ENCODE results near the gene KRTAP20-2. TPM values are rescaled to one million over a fixed set of nuclear protein-coding genes. Genes with fewer than 3 reads are reported as not detected.

KRTAP20-2 gene
- total RNA-seq, result 1.2 TPM

DNA sequence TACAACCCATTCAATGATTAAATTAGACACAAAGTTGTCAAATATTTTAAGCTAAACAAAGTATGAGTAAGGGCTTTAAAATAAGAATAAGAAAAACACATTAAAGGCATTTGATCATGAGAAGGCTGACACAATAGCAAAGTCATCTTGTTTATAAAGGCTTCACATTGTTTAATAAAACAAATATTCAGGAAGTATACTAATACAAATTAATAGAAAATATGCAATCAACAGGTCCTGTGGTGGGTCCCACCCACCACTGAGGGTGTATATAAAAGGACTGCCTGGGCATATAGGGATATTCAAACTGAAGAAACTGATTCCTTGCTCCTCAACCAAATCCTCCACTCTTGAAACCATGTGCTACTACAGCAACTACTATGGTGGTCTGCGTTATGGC lies at the start of gene KRTAP20-2:
Gene KRTAP20-2 (plus strand): TSS at position 301 of the 400 bp plus-strand sequence. CDS start 58 bp downstream, at position 359.
- no peak for DNase-seq

DNA sequence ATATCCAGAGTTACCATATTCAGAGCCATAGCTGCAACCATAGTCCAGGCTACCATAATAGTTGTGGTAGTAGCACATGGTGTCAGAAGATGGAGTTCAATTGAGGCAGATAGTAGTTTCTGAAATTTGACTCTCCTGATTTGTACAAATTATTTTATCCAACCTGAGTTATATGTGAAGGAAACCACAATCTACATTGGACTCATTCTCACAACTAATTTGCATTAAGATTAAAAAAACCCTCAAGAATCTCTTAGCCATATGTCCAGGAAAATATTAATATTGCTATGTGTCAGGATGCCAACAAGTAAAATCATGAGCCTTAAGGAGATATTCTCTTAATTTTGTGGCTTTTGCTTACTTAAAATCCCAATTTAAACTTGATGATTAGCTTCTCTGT lies 44.7 kb upstream of the KRTAP20-2 start, which contains the start of gene KRTAP22-2:
Gene KRTAP22-2 (minus strand): TSS at position 101 of the 400 bp plus-strand sequence.
- DNase-seq, result no peak

DNA sequence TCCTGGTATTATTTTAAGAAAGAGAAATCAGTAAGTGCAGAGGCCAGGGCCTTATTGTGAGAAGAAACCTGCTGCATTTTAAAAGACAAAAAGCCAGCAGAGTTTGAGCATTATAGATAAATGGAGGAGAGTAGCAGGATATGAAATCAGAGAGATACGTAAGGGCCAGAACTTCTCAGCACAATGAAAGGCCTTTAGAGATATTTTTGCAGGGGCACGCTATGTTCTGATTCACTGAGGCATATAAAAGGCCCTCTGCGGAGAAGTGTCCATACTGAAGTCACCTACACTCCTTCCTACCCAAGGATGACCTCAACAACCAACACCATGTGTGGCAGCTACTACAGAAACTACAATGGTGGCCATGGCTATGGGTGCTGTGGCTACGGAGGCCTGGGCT lies 42.9 kb upstream of the KRTAP20-2 start, which contains the start of gene KRTAP6-3:
Gene KRTAP6-3 (plus strand): TSS at position 301 of the 400 bp plus-strand sequence. CDS start 6 bp downstream, at position 307.
- no peak for DNase-seq

DNA sequence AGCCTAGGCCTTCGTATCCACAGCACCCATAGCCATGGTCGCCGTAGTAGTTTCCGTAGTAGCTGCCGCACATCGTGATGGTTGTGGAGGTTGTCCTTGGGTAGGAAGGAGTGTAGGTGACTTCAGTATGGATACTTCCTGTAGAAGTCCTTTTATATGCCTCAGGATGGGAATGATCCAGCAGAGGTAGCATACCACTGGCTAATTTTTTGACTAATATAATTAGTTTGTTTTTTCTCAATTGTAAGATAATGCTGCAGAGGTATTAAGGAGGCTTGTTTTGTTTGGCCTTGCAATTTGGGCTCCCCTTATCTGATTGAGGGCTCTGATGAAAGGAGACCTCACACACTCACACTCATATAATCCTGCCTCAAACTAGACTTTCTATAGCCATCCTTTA lies 36.2 kb upstream of the KRTAP20-2 start, which contains the start of gene KRTAP6-2:
Gene KRTAP6-2 (minus strand): TSS at position 101 of the 400 bp plus-strand sequence. CDS start 28 bp downstream, at position 73.
- DNase-seq, result no peak

DNA sequence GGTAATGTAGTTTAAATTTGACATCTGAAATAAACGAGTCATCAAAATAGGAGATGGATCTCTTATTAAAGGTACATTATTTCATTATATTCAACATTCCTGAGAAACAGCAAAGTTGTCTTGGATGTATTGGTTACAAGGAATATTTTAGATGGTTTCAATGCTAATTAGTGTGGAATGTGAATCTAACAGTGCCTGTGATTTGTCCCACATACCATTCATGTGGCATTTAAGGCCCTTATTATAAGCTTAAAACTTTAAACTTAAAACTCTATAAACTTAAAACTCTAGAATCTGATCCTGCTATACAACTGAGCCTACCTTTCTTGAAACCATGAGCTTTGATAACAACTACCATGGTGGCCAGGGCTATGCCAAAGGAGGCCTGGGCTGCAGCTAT lies 34.2 kb upstream of the KRTAP20-2 start, which contains the start of gene KRTAP22-1:
Gene KRTAP22-1 (plus strand): TSS at position 301 of the 400 bp plus-strand sequence.
- no peak for DNase-seq

DNA sequence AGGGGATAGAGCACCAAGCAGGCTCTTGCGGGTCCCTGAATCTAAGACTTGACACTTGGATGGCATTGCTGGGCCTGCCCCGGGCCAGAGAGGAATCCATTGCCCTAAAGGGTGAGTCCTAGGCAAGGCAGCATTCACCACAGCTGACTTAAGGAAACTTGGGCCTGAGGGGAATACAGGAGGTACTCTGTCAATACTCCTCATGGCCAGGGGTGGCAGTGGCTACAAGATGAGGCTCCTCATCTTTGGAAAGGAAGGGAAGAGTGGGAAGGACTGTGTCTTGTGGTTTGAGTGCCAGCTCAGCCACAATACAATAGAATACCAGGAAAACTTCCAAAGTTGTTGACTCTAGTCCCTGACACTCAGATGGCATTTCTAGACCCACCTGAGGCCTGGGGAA lies 29.0 kb upstream of the KRTAP20-2 start:
- no peak for DNase-seq

DNA sequence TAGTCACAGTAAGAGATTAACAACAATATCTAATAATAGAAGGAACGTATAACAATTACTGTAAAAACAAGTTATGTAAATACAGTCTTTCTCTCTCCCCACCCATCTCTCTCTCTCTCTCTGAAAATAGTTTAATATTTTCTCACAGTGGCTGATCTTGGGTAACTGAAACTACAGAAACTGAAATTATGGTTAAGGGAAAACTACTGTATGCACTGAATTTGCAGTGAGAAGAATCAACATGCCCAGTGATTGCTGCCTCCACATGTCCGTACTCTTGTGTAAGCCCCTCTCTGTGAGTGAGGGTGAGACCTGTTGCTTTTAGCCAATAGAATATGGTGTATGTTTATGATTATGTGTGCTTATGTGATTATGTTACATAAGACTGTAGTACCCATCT lies 22.9 kb upstream of the KRTAP20-2 start:
- no peak for DNase-seq

DNA sequence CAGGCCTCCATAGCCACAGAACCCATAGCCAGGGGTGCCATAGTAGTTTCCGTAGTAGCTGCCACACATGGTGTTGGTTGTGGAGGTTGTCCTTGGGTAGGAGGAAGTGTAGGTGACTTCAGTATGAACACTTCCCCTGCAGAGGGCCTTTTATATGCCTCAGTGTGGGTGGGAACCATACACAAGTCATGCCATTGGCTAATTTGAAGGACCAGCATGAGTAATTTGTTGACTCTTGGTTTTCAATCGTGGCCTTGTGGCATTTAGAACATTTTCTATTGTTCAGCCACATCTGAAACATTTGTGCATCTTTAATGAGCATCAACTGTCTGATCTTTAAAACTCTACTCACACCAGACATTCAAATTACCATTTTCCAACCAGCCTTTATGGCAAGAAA lies 21.2 kb upstream of the KRTAP20-2 start, which contains the start of gene KRTAP6-1:
Gene KRTAP6-1 (minus strand): TSS at position 95 of the 400 bp plus-strand sequence. CDS start 26 bp downstream, at position 69.
- no peak for DNase-seq

DNA sequence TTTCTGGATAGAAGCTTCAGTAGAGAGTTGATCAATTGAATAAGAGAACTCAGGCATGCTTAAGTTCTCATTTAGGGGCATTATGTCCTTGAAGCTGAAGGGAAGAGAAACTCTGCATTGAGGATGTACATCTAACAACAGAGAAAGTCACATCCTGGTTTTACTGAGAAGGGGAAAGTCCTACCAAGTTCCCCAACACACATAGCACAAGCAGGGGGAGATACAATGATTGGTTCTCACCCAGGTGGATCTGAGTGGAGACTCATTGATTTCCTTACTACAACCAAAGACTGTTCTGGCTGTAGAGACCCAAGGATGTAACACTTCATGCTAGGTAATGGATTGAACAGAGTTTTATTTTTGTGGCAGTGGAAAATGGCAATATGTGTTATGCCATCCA lies 19.8 kb upstream of the KRTAP20-2 start:
- no peak for DNase-seq

DNA sequence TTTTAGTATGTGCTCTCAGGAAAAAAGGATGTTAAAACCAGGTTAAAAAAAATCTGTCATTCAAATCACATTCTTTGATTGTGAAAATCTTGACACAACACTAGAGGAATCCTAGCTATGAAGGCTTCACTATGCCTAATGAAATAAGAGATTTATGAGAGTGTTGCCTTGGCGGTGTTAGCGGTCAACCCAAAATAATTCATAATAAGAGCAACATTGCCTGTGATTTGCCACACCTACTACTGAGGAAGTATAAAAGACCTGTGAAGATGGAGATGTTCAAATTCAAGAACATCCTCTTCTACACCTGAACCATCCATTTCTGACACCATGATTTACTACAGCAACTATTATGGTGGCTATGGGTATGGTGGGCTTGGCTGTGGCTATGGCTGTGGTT lies 18.9 kb upstream of the KRTAP20-2 start, which contains the start of gene KRTAP20-1:
Gene KRTAP20-1 (plus strand): TSS at position 301 of the 400 bp plus-strand sequence. CDS start 30 bp downstream, at position 331.
- DNase-seq, result no peak

DNA sequence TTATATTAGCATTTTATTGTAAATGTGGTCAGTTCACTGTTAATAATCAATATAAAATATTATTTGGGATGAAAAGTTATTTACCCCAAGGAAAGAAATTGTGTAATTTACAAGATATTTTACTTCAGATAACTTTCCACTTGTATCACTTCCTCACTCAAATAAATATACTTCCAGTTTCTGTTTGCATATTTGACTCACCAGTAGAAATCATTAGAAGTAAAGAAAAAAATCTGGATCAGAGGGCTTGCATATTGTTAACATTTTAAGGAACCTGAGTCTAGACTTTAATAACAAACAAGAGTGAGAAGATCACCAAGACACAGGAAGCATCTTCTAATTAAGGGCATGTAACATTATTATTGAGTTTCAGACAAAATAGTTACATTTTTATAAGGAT lies 14.9 kb upstream of the KRTAP20-2 start:
- no peak for DNase-seq

DNA sequence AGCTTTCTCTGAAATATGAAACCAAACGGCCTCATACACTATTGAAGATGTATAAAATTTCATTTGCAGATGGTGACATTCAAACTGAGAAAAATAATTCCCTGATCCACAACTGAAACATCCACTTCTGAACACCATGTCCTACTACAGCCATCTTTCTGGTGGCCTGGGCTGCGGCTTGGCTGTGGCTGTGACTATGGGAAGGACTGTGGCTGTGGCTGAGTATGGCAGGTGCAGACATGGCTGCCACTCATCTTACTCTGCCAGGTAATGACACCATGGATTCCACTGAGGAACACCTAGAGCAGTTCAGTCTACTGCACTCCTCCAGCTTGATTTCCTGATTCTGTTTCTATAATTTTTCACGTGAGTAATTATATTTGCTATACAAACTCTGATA lies 14.5 kb upstream of the KRTAP20-2 start, which contains the start of gene KRTAP20-4:
Gene KRTAP20-4 (plus strand): TSS at position 106 of the 400 bp plus-strand sequence.
- DNase-seq, result no peak

DNA sequence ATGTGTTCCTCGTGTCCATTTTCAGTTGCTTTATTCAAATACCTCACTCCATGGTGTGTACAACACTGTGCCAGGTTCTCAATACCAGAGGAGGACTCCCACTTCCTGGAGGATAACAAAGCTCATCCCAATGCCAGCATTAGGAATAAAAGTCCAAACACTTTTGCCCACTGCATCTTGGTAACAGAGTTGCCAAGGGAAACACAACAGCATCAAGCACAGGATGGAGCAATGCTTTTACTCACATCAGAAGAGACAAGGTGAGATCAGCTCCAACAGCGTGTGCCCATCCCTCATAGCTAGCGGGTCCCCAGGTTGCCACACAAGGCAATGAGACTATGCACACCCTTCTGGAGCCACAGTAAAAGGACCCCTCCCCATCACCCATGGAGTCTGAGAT lies 11.6 kb upstream of the KRTAP20-2 start:
- DNase-seq, result no peak

DNA sequence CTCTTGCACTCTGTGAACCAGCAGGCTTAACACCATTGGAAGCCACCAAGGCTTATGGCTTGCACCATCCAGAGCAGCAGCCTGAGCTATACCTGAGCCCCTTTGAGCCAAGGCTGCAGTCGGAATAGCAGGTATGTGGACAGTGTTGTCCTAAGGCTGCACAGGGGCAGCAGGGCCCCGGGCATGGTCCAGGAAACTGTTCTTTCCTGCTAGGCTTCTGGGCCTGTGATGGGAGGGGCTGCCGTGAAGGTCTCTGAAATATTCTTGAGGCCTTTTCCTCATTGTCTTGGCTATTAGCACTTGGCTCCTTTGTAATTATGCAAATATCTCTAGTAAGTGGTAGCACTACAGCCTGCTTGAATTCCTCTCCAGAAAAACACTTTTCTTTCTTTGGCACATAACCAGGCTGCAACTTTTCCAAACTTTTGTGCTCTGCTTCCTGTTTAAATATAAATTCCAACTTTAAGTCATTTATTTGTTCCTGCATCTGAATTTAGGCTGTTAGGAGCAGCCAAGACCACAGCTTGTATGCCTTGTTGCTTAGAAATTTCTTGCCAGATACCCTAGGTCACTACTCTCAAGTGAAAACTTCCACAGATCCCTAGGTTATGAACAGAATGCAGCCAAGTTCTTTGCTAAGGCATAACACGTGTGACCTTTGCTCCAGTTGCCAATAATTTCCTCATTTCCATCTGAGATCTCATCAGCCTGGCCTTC lies 9.4 kb upstream of the KRTAP20-2 start:
- no peak for DNase-seq

DNA sequence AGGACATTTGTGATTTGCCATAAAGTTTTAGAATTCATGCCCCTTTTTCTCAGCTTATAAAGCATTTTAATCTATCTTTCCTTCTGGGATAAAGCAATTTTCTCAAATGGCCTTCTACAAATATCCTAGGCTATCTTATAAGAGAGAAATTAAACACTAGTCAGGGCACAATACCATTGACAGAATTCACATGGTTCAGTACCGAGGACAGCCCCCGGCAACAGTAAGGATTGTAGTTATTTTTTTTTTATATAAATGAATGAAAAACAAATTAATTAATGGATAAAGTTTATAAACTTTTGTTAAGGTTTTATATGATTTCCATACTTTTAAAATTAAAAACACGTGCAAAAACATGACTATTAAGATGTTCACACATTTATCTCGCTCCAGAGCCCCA lies 6.9 kb upstream of the KRTAP20-2 start:
- DNase-seq, result no peak

DNA sequence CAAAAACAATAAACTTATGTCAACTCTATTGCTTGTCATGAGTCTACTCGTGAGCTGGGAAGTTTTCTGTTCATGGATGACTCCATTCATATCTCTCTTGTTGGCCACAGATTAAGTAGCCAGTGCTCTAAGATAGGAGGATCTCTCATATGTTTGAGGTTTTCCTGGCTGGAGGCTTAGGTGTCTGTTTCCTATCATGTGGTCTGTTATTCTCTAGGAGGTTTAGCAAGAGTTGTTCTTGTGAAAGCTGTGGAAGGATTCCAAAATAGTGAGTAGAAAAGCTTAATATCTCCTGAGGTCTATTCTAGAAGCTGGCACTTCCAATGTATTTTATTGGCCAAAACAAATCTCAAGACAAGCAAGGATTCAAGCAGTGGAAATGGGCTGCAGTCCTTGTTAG lies 5.8 kb upstream of the KRTAP20-2 start:
- no peak for DNase-seq

DNA sequence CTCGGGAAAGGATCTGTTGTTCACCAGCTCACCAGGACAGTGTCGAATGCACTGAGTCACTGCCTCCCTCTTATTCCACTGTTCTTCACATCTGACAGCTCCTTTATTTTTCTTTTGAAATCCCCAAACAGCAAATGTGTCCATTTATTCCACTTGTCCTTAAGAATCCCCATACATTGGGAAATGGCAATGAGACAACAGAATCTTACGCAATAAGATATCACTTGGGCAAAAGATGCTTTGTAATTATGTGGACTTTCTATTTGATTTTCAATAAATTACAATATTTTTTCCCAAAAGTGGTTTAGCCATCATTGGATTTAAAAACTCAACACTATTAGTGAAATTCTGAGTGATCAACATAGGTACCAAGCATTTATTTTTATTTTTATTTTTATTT lies 3.7 kb downstream of the KRTAP20-2 start:
- no peak for DNase-seq

DNA sequence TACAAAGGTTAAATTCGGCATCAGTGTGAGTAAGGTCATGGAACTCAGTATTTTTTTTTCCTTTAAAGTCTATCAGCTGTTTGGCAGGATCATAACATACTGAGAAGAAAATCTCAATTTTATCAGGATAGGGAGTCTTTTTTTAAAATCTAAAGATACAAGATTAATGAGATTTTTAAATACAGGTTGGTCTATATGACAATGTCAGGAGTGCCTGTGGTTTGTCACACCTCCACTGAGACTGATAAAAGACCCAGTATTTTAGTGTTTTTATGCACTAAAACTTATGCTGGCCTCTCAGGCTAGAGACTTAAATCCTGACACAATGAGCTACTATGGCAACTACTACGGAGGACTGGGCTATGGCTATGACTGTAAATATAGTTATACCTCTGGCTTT lies 7.6 kb downstream of the KRTAP20-2 start, which contains the start of gene KRTAP20-3:
Gene KRTAP20-3 (plus strand): TSS at position 301 of the 400 bp plus-strand sequence.
- DNase-seq, result no peak

DNA sequence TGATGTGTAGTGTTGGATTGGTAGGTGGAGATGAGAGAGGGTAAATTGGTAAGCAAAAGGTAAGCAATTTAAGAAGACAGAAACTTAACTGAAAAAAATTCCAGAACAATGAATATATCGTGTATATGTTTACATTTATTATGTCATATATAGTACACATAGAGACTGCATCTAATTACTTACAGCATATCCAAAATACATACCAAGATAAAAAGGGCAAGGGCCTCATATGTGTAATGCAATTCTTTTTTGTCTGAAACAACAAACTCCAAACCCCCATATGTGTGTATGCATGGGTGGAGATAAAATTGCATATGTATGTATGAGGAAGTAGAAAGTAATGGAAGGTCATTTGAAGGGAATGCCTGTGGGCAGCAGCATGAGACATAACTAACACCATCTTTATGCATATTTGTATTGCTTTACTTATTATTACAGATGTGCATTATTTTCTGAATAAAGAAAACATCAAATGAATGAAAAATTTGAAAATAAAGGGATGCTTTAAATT lies 12.0 kb downstream of the KRTAP20-2 start:
- DNase-seq, result no peak

DNA sequence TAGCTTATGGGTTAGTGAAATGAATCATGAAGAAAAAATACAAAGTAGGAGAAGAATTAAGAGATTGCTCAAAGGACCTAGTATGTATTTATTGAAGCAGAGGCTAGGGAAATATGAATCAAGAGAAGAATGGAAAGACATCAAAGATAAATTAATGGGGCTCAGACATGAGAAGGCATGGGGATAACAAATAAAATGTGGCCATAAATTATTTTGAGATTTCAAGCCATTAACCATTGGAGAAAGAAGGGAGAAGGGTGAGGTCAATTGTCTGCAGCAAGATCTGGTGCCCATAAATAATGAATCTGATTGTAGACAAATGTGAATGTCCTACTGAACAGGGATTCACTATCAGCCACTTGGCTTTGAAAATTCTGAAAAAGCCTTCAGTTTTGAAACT lies 17.9 kb downstream of the KRTAP20-2 start:
- no peak for DNase-seq

DNA sequence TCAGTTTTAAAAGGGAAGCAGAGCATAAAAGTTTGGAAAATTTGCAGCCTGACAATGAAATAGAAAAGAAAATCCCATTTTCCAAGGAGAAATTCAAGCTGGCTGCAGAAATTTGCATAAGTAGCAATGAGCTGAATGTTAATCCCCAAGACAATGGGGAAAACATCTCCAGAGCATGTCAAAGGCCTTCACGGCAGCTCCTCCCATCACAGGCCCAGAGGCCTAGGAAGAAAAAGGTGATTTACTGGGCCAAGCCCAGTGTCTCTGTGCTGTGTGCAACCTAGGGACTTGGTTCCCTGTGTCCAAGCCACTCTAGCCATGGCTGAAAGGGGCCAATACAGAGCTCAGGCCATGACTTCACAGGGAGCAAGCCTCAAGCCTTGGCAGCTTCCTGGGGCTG lies 33.8 kb downstream of the KRTAP20-2 start:
- DNase-seq, result no peak

DNA sequence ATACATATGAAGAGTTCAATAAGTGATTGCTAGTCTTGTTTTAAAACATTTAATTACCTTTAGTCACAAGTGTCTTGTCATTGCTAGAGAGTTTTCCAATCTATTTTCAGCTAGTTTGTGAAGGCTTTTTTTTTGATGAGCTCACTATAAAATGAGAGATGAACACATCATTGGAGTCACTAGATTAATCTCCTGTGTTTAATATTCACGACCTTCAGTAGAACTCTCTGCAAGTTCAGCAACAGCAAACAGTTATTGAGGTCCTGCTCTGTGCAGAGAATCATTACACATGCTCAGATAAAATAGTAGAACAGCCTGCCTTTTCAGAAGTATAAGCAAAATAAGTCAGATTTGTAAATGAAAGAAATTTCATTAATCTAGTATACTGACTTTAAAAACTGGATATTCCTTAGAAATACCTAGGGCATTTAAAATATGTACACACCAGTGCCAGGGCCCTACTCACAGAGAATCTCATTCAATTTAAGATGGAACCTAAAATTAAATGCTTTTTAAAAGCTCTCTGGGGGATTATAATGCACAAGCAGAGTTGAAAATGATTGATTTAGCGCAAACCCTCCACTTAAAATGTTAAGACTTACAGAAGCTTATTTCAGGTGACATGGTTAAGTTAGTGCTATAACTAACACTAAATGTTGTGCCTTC lies 38.1 kb downstream of the KRTAP20-2 start:
- no peak for DNase-seq

DNA sequence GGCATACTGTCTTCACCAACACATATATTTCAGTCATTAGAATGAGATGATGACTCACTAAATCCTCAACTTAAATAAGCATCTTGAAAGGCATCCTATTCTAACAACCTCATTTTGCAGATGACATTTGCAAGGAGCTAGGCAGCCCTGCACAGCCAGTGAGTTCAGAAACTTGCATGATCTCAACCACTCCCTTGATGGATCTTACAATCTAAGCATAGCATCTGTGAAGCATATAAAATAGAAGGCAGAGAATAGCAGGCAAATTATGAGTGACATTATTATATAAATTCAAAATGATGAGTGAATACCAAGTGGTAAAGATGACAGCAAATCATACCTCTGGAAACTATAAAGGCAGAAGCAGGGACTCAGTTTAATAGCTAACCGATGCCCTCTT lies 39.3 kb downstream of the KRTAP20-2 start:
- DNase-seq, result no peak
